HG02840 (cell line): ENCODE measurements around the gene FAM114A2.

ENCODE experiments used
- ATAC-seq: cut with Tn5 transposase; IDR thresholded peaks from one replicate; pipeline ENCODE4 v1.9.1; 2021; ENCODE audit warnings: mild to moderate bottlenecking, moderate library complexity, moderate number of reproducible peaks; ENCODE audit not compliant: unreplicated experiment, low FRiP score

FAM114A2 gene

DNA sequence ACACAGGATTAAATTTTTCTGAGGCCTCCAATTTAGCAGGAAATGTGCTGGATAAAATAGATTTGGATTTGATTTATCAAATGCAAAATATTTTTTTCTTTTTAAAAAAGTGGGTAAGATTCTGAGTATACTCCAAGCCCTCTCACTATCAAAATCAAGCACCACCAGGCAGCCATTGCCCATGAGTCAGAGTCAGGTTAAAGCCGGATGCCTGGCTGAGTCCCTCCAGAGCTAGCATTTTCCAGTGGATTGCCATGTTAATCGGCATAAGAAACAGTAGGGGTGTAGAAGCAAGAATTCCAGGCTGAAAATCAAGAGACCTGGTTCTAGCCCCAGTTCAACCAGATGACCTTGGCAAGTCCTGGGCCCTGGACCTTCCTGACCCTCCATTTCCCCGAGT lies 85.3 kb downstream of the FAM114A2 start:
- ATAC-seq: no peak

DNA sequence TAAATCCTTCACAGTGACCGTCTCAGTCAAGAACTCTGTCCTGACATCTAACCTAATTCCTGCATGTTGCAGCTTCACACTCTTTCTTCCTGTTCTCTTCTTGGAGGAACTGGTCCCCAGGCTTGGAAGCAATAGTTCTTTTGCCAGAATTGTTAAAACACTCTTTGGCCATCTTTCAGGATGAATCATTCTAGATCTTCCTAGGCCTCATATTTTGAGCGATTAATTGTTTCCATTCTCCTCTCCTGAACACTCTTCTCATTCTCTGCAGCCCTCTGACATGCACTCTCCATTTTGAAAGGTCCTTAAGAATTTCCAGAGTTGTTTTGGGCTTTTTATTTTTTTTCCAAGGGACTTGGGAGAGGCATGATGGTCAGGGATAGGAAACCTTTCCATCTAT lies 85.8 kb downstream of the FAM114A2 start:
- ATAC-seq: no peak

GRCh38 chr5:153952057-153952456 lies 86.7 kb downstream of the FAM114A2 start:
- no peak for ATAC-seq

DNA sequence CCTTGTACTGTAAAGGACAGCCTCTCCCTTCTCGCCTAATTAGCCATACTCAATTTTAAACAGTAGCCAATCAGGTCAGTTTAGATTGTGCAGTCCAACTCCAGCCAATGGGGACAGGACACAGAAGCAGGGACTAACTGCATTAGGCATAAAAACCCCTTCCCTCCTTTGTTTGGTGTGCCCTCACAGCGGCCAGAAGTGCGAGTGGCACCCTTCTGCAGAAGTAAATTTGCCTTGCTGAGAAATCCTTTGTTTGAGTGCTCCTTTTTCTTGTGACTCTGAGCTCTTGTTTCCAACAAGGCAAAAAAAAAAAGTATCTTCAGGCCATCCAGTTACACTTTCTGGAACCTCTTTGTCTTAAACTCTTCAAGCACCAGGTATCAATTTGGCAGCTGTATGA lies 97.4 kb downstream of the FAM114A2 start:
- no peak for ATAC-seq
